Measurements from ENCODE around the gene HOXC9. TPM values are rescaled to one million over a fixed set of nuclear protein-coding genes. Genes with fewer than 3 reads are reported as not detected.

HOXC9 gene
- total RNA-seq, 1 donor from 2014 or later, result not detected

DNA sequence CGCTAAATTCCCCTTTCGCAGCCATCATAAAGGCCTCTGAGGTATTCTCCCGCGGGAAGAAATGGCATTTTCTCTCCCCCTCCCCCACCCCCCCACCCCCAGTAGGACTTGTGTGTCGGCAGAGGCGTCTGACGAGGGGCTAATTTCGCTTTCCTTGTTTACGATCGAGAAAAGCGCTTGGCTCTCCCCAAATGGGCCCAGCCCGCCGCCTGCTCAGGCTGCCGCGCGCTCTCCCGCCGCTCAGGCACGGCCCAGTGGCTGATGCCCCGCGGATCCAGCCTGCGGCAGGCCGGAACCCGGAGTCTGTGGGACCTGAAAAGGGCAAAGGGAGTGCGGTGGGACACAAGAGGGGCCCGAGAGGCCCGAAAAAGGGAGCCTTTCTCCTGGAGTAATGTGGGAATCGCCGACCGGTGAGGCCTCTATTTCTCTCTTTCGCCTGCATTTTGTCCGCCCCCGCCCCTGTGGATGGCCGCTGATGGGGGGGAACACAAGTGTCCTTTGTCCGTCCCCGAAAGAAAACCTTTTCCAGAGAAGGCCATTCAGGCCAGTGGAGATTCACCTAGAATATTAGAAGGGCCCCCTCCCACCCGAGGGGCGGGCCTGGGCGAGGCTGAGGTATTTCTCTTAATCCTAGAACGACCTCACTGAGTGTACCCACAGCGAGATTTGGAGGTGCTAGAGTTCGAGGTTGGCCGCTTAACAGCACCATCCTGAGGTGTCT lies 19.3 kb downstream of the HOXC9 start:
- ATAC-seq, result no peak
- DNase-seq (ENCODE audit: missing footprints), result no peak
- intact Hi-C loops (cut with DNase I), result no loop called here

- peak; percentile 77 for ATAC-seq
- intact Hi-C loops (cut with DNase I), result no loop called here
- DNase-seq (ENCODE audit: missing footprints), result no peak
Observed at GRCh38 chr12:54019924-54020590, 20.1 kb downstream of the HOXC9 start.

DNA sequence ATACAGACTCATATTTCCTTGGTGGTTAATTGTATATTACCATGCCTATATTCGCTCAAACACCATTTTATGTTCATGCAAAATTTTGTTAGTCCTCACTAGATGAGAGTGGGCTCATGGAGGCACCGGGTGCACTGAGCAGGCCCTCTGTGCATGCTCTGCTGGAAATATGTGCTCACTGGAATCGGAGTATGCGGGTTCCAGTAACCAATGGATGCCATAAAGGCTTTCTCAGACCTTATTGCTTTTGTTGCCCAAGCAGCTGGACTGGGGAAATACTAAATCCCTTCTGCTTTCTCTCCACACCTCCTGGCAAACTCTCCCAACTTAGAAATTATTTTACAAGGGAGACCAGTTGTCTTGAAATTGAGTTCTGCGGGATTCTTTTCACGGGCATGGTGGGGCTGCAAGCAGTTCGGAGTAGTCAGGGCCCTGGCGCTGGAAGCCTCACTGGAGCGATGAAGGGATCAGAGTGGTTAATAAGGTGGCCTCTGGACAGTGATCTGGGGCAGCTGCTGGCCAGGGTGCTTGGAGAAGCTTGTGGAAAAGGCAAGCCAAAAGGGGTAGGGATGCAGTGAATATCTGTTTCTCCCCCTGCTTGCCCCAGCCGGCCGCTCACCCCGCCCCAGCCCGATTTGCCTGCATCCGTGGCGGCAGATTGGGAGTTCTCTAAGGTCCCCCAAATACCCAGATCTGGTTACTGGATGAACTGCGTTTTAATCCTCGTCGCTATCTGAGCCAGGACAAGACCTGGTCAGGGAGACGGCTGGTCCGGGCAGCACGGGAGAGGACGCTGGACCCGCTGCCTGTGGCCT lies 20.8 kb downstream of the HOXC9 start:
- no peak for ATAC-seq
- no peak for DNase-seq (ENCODE audit: missing footprints)
- intact Hi-C loops (cut with DNase I), result no loop called here

DNA sequence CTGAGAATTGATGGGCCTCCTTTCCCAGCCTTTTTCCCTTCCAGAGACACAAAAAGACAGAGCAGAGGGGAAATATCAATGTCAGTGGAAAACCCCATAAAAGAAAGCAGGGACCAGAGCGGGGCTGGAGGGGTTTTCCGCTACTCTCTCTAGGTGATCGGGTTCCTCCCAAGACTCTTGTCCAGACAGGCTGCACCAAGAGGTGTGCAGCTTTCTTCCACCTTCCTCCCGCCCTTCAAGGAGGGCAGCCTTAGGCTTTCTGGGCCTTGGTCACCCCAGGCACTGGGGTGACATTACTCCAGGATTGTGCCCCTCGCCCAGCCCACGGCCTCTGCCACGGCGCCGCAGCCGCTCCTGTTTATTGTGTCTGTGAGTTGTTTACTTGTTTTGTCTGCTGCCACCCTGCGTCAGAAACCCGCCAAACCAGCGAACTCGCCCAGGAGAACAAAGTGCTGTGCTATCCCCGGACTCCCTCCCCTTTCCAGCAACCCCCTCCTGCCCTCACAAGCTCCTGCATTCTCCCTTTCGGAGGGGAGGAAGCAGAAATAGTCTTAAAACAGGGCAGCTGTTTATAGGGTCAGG lies 21.6 kb downstream of the HOXC9 start:
- DNase-seq (ENCODE audit: missing footprints) (no peak), ATAC-seq (no peak)

DNA sequence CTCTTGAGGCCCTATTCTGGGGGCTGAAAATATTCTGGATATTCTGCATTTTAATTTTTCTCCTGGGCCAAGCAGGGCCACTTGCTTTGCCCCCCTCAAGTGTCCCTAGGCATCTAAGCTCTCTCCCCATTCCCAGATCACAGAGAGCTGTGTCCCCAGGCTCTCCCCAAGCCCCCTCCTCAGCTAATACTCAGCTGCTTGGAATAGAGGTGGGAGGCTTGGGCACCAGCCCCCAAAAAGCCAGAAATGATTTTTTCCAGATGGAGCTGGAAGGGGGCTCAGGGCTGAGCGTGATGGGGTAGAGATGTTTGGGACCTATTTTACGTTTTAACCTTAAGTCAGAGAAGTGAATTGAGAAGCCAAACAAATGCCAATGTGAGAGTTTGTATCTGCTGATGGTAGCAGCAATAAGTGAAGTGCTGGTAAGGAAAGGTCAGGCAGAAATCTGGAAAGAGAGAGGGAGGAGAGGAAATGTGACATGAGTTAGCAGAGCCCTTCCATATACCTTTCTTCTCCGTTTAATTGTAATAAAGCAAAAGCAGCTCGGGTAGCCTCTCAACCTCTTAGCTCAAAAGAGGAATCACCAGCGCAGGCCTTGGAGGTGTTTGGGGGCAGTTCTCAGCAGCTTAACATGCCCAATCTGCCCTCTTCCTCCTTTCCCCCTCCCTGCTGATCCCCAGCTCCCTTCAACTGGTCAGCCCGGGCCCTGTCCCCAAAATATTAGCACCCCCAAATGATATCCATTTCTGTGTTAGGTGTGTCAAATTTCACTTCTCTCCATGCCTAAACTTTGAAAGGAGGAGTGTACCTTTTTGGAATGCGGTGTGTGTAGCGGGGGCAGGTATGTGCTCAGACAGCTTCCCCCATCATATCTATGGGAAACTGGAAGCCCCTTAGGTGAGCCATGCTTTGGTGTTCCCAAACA lies 23.3 kb downstream of the HOXC9 start:
- no peak for DNase-seq (ENCODE audit: missing footprints)
- no peak for ATAC-seq
- intact Hi-C loops (cut with DNase I), result no loop called here

More for the DNA sequence above, 21.6 kb downstream of the HOXC9 start:
- intact Hi-C loops (cut with DNase I), result no loop called here

DNA sequence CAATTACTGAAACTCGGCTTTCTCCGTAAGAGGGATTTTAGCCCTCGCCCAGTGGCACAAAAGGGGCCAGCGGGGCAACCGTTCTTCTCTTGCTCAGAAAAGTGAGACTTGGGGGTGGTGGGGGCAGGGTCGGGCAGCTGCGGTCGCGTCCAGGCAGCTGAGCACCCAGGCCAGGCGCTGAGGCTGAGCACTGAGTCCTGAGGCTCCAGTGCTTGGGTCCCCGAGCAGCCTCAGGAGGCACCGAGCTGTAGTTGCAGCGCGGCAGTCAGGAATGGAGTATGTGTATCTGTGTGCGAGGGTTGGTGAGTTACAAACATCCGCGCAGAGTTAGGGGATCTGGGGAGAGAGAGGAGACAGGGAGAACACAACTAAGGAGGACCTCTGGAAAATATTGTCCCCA lies 24.2 kb downstream of the HOXC9 start:
- intact Hi-C loops (cut with DNase I), result no loop called here

DNA sequence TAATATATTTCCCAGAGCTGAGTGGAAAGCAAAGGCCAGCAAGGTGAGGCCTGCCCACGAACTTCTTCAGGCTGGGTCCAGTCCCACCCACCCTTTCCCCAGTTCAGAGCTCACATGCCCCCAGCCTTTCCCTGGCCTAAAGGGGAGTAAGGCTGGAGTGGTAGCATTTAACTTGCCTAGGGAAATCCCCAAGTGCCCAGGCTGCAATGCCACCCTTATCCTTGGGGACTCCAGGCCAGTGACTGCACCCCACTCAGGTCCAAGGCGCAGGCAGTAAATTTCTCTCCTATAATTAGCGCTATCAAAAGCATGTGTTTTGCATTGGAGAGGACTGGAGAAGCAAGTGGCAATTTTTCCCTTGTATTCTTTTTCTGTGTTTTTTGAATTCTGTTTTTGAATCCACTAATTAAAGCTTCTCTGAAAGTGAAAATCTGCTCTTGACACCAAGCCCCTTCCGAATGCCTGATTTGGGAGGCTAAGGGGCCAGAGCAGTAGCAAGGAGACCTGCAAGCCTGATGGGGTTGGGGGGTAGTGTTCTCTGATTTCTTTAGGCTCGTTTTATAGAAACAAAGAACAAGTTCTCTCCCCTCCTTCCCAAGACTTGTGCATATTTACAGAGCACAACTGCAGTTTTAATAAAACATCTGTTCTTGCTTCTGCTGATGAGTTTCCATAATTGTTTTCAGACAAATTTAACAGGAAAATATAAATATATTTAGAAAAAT lies 24.8 kb downstream of the HOXC9 start:
- intact Hi-C loops (cut with DNase I), result no loop called here
- DNase-seq (ENCODE audit: missing footprints) (no peak), ATAC-seq (no peak)

More for the DNA sequence above, 24.2 kb downstream of the HOXC9 start:
- DNase-seq (ENCODE audit: missing footprints) (no peak), ATAC-seq (no peak)

GRCh38 chr12:54025499-54026405 lies 25.8 kb downstream of the HOXC9 start:
- DNase-seq (ENCODE audit: missing footprints), result no peak
- intact Hi-C loops (cut with DNase I), result no loop called here
- ATAC-seq, result no peak

DNA sequence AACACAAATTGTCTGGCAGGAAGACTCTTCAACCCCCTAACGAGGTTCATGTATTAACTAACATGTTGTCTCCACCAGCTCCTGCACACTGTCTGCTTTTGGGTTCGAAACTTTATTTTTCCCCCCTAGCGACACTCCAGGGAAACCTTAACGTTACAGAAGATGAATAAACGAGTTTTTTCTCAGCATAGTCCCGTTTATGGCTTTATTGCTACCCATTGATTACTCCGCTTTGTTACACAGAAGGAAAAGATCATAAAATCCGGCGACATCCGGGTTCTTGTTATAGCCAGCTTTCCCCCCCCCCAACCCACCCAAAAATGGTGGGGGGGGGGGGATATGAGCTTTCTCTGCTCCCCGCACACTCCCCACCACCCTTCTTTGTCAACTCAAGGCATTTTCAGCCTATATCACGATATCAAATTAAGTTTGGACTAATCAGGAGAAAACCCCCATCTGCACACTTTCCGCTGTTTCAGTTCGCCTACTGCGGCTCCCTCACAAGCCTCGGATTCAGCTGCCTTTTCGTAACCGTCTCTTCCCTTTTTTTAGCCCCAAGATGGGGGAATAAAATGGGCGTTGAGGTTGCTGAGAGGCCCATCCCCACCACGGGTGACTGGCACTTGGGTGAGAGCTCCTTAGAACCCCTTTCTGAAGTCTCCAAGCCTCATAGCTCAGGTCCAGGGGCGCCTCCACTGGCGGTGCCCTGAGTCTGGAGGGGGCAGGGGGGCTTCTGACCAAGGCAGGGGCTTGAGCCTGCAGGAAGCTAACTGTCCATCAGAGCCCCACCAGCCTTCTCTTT lies 26.9 kb downstream of the HOXC9 start:
- intact Hi-C loops (cut with DNase I), result no loop called here
- ATAC-seq (no peak), DNase-seq (ENCODE audit: missing footprints) (no peak)

- ATAC-seq (no peak), DNase-seq (ENCODE audit: missing footprints) (no peak)
- intact Hi-C loops (cut with DNase I), result no loop called here
Observed at GRCh38 chr12:54027442-54027786, 27.5 kb downstream of the HOXC9 start.

- ATAC-seq, result no peak
- intact Hi-C loops (cut with DNase I), result no loop called here
- no peak for DNase-seq (ENCODE audit: missing footprints)
Observed at GRCh38 chr12:54028314-54029201, 28.6 kb downstream of the HOXC9 start, which contains the start of gene HOXC6. TSS of gene HOXC6 (plus strand) at chr12:54028440. CDS start at chr12:54028522, 82 bp downstream.

DNA sequence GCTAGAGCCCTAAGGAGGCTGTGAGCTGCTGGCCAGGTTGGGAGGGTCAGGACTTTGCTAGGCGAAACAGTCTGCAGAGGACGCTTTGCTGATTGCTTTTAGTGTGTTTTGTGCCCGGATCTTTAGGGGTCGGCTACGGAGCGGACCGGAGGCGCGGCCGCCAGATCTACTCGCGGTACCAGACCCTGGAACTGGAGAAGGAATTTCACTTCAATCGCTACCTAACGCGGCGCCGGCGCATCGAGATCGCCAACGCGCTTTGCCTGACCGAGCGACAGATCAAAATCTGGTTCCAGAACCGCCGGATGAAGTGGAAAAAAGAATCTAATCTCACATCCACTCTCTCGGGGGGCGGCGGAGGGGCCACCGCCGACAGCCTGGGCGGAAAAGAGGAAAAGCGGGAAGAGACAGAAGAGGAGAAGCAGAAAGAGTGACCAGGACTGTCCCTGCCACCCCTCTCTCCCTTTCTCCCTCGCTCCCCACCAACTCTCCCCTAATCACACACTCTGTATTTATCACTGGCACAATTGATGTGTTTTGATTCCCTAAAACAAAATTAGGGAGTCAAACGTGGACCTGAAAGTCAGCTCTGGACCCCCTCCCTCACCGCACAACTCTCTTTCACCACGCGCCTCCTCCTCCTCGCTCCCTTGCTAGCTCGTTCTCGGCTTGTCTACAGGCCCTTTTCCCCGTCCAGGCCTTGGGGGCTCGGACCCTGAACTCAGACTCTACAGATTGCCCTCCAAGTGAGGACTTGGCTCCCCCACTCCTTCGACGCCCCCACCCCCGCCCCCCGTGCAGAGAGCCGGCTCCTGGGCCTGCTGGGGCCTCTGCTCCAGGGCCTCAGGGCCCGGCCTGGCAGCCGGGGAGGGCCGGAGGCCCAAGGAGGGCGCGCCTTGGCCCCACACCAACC lies 29.8 kb downstream of the HOXC9 start:
- intact Hi-C loops (cut with DNase I), result no loop called here
- DNase-seq (ENCODE audit: missing footprints) (no peak), ATAC-seq (no peak)

- intact Hi-C loops (cut with DNase I), result no loop called here
- DNase-seq (ENCODE audit: missing footprints), result no peak
- ATAC-seq, result no peak
Observed at GRCh38 chr12:54030442-54030801, 30.5 kb downstream of the HOXC9 start.

GRCh38 chr12:54030889-54031471 lies 31.0 kb downstream of the HOXC9 start:
- ATAC-seq (no peak), DNase-seq (ENCODE audit: missing footprints) (no peak)
- intact Hi-C loops (cut with DNase I), result no loop called here

All from Right ventricle myocardium inferior (tissue), 1 donor.